ENCODE results near the gene JSRP1. TPM values are rescaled to one million over a fixed set of nuclear protein-coding genes. Genes with fewer than 3 reads are reported as not detected.

JSRP1 gene
- total and polyA plus RNA-seq, 2 experiments from 2014 or later: 2.4 to 3.1 TPM

DNA sequence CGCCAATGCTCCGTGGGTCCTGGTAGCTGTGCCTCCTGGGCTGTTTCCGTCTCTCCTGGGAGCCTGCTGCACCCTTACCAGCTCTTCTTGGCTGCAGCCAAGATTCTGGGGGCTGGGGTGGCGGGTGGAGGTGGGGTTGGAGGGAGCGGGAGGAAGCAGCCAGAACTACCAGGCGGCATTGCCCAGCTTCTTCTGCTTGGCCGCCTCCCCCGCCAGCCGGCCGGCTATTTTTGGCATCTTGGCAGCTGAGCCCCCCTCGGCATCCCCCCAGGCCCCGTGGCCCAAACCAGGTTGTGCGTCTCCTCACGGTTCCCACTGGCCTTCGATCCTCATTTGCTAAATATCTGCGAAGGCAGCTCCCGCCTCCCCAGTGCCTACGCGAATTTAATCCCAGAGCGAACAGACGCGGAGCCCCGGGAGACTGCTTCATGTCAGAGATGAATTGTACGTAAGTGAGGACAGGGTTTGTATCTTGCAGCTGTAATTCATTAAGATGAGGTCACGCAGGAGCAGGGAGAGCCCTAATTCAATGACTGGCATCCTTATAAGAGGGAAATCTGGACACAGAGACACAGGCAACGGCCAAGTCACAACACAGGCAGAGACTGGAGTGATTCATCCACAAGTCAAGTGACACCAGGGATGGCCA, 38.6 kb upstream of the JSRP1 start:
- Histone ChIP-seq H3K27ac (ENCODE audit: low read depth) (no peak overlapping the region), H2AFZ (no peak overlapping the region), H3K79me2 (replicated peaks; ENCODE audit: insufficient read depth) (no peaks in the 10 kb centered on the region), H4K20me1 (replicated peaks; ENCODE audit: insufficient read depth) (0 out of 2 replicates have a peak, but pooled peaks cover 2% of the 10 kb centered on the region), H3K4me3 (no peak overlapping the region), H3K27me3 (ENCODE audit: insufficient read depth) (peaks cover 42% of the 10 kb centered on the region), H3K4me1 (ENCODE audit: insufficient read depth) (no peaks in the 10 kb centered on the region), H3K36me3 (ENCODE audit: insufficient read depth) (no peaks in the 10 kb centered on the region), H3F3A (replicated peaks; ENCODE audit: low read depth) (peaks cover 12% of the 10 kb centered on the region; the same call in 1 of the 2 replicates), H3K4me2 (no peak overlapping the region), H3K9me2 (ENCODE audit: insufficient read depth) (no peaks in the 10 kb centered on the region)
- H3K27me3 Mint-ChIP-seq (ENCODE audit: insufficient read depth, low read depth, poor library complexity): peaks cover 49% of the 10 kb centered on the region
- no peak for TF ChIP-seq EZH2phosphoT487 (IDR thresholded peaks at IDR 0.05; ENCODE audit: unreplicated experiment)
- TF ChIP-seq, protein P1, sequence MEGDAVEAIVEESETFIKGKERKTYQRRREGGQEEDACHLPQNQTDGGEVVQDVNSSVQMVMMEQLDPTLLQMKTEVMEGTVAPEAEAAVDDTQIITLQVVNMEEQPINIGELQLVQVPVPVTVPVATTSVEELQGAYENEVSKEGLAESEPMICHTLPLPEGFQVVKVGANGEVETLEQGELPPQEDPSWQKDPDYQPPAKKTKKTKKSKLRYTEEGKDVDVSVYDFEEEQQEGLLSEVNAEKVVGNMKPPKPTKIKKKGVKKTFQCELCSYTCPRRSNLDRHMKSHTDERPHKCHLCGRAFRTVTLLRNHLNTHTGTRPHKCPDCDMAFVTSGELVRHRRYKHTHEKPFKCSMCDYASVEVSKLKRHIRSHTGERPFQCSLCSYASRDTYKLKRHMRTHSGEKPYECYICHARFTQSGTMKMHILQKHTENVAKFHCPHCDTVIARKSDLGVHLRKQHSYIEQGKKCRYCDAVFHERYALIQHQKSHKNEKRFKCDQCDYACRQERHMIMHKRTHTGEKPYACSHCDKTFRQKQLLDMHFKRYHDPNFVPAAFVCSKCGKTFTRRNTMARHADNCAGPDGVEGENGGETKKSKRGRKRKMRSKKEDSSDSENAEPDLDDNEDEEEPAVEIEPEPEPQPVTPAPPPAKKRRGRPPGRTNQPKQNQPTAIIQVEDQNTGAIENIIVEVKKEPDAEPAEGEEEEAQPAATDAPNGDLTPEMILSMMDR (conservative IDR thresholded peaks at IDR 0.05; ENCODE audit: low read depth in 2 of 2): no peak
- TF ChIP-seq NANOG (IDR thresholded peaks at IDR 0.05; ENCODE audit: borderline replicate concordance): no peak
- TF ChIP-seq EZH2 (IDR thresholded peaks at IDR 0.05; ENCODE audit: low read depth, unreplicated experiment): no peak
- TF ChIP-seq ZNF331 (CRISPR knock-in tag; IDR thresholded peaks at IDR 0.05; ENCODE audit: low read depth): no peak
- TF ChIP-seq, protein P2, sequence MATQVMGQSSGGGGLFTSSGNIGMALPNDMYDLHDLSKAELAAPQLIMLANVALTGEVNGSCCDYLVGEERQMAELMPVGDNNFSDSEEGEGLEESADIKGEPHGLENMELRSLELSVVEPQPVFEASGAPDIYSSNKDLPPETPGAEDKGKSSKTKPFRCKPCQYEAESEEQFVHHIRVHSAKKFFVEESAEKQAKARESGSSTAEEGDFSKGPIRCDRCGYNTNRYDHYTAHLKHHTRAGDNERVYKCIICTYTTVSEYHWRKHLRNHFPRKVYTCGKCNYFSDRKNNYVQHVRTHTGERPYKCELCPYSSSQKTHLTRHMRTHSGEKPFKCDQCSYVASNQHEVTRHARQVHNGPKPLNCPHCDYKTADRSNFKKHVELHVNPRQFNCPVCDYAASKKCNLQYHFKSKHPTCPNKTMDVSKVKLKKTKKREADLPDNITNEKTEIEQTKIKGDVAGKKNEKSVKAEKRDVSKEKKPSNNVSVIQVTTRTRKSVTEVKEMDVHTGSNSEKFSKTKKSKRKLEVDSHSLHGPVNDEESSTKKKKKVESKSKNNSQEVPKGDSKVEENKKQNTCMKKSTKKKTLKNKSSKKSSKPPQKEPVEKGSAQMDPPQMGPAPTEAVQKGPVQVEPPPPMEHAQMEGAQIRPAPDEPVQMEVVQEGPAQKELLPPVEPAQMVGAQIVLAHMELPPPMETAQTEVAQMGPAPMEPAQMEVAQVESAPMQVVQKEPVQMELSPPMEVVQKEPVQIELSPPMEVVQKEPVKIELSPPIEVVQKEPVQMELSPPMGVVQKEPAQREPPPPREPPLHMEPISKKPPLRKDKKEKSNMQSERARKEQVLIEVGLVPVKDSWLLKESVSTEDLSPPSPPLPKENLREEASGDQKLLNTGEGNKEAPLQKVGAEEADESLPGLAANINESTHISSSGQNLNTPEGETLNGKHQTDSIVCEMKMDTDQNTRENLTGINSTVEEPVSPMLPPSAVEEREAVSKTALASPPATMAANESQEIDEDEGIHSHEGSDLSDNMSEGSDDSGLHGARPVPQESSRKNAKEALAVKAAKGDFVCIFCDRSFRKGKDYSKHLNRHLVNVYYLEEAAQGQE (IDR thresholded peaks at IDR 0.05; ENCODE audit: unreplicated experiment): no peak
- TF ChIP-seq CREB1 (CRISPR knock-in tag; IDR thresholded peaks at IDR 0.05; ENCODE audit: low read depth): no peak
- TF ChIP-seq POLR2AphosphoS5 (IDR thresholded peaks at IDR 0.05; ENCODE audit: low read depth): no peak
- TF ChIP-seq ZNF114 (CRISPR knock-in tag; IDR thresholded peaks at IDR 0.05): no peak
- TF ChIP-seq, protein P3, sequence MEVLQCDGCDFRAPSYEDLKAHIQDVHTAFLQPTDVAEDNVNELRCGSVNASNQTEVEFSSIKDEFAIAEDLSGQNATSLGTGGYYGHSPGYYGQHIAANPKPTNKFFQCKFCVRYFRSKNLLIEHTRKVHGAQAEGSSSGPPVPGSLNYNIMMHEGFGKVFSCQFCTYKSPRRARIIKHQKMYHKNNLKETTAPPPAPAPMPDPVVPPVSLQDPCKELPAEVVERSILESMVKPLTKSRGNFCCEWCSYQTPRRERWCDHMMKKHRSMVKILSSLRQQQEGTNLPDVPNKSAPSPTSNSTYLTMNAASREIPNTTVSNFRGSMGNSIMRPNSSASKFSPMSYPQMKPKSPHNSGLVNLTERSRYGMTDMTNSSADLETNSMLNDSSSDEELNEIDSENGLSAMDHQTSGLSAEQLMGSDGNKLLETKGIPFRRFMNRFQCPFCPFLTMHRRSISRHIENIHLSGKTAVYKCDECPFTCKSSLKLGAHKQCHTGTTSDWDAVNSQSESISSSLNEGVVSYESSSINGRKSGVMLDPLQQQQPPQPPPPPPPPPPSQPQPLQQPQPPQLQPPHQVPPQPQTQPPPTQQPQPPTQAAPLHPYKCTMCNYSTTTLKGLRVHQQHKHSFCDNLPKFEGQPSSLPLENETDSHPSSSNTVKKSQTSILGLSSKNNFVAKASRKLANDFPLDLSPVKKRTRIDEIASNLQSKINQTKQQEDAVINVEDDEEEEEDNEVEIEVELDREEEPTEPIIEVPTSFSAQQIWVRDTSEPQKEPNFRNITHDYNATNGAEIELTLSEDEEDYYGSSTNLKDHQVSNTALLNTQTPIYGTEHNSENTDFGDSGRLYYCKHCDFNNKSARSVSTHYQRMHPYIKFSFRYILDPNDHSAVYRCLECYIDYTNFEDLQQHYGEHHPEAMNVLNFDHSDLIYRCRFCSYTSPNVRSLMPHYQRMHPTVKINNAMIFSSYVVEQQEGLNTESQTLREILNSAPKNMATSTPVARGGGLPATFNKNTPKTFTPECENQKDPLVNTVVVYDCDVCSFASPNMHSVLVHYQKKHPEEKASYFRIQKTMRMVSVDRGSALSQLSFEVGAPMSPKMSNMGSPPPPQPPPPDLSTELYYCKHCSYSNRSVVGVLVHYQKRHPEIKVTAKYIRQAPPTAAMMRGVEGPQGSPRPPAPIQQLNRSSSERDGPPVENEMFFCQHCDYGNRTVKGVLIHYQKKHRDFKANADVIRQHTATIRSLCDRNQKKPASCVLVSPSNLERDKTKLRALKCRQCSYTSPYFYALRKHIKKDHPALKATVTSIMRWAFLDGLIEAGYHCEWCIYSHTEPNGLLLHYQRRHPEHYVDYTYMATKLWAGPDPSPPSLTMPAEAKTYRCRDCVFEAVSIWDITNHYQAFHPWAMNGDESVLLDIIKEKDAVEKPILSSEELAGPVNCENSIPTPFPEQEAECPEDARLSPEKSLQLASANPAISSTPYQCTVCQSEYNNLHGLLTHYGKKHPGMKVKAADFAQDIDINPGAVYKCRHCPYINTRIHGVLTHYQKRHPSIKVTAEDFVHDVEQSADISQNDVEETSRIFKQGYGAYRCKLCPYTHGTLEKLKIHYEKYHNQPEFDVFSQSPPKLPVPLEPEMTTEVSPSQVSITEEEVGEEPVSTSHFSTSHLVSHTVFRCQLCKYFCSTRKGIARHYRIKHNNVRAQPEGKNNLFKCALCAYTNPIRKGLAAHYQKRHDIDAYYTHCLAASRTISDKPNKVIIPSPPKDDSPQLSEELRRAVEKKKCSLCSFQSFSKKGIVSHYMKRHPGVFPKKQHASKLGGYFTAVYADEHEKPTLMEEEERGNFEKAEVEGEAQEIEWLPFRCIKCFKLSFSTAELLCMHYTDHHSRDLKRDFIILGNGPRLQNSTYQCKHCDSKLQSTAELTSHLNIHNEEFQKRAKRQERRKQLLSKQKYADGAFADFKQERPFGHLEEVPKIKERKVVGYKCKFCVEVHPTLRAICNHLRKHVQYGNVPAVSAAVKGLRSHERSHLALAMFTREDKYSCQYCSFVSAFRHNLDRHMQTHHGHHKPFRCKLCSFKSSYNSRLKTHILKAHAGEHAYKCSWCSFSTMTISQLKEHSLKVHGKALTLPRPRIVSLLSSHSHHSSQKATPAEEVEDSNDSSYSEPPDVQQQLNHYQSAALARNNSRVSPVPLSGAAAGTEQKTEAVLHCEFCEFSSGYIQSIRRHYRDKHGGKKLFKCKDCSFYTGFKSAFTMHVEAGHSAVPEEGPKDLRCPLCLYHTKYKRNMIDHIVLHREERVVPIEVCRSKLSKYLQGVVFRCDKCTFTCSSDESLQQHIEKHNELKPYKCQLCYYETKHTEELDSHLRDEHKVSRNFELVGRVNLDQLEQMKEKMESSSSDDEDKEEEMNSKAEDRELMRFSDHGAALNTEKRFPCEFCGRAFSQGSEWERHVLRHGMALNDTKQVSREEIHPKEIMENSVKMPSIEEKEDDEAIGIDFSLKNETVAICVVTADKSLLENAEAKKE (CRISPR knock-in tag; IDR thresholded peaks at IDR 0.05): no peak
- TF ChIP-seq, protein P4, sequence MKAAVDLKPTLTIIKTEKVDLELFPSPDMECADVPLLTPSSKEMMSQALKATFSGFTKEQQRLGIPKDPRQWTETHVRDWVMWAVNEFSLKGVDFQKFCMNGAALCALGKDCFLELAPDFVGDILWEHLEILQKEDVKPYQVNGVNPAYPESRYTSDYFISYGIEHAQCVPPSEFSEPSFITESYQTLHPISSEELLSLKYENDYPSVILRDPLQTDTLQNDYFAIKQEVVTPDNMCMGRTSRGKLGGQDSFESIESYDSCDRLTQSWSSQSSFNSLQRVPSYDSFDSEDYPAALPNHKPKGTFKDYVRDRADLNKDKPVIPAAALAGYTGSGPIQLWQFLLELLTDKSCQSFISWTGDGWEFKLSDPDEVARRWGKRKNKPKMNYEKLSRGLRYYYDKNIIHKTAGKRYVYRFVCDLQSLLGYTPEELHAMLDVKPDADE (IDR thresholded peaks at IDR 0.05): no peak
- no peak for TF ChIP-seq JUNB (IDR thresholded peaks at IDR 0.05; ENCODE audit: unreplicated experiment)
- no peak for TF ChIP-seq STAT1 (IDR thresholded peaks at IDR 0.05; ENCODE audit: unreplicated experiment)
- H3K36me3 Mint-ChIP-seq (ENCODE audit: low read depth): no peaks in the 10 kb centered on the region
- no peak for ATAC-seq
- no peak overlapping the region for H3K27ac Mint-ChIP-seq
- no peak overlapping the region; the same call in 2 of the 3 replicates for H3K4me3 Mint-ChIP-seq
- no peaks in the 10 kb centered on the region for H3K9me3 Mint-ChIP-seq
- peaks cover 2% of the 10 kb centered on the region; the same call in 2 of the 3 replicates for H3K4me1 Mint-ChIP-seq
- DNase-seq (ENCODE audit: low spot score): no peak

Measured in GM23338 (cell line).